Measurements from ENCODE around the gene STH. TPM values are rescaled to one million over a fixed set of nuclear protein-coding genes. Genes with fewer than 3 reads are reported as not detected.

STH gene
- total and polyA plus RNA-seq, 2 of the 4 experiments (the other 2 are of a cell fraction) = not detected

DNA sequence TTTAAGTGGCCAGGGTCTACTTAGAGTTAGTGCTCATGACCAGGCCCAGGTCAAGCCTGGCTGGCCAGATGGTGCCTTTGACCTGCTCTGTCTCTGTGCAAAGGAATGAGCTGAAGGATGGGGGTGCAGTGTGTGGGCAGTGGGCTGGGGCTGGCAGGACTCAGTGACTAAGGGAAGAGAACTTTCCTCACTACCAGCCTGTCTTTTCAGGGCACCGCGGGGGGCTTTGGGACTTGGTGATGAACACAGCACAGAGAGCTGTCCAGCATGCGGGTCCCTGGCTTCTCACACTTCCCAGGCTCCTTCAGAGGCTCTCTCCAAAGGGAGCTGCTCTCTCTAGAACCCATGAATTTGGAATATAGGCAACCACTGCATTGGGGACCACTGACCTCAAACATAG is 43.0 kb upstream of the STH start:
- no peak overlapping the region for H3K18ac ChIP-seq (ENCODE audit: low read depth, low read length)
- no peak overlapping the region for H2AK5ac ChIP-seq (ENCODE audit: low read depth, low read length)
- no peak overlapping the region for H2BK15ac ChIP-seq (ENCODE audit: low read depth, low read length)
- TF ChIP-seq RAD21 (IDR thresholded peaks at IDR 0.05; ENCODE audit: low read length) = no peak
- TF ChIP-seq, protein P1, sequence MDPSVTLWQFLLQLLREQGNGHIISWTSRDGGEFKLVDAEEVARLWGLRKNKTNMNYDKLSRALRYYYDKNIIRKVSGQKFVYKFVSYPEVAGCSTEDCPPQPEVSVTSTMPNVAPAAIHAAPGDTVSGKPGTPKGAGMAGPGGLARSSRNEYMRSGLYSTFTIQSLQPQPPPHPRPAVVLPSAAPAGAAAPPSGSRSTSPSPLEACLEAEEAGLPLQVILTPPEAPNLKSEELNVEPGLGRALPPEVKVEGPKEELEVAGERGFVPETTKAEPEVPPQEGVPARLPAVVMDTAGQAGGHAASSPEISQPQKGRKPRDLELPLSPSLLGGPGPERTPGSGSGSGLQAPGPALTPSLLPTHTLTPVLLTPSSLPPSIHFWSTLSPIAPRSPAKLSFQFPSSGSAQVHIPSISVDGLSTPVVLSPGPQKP (IDR thresholded peaks at IDR 0.05; ENCODE audit: borderline replicate concordance, low read depth, low read length) = no peak
- no peak for TF ChIP-seq BHLHE40 (IDR thresholded peaks at IDR 0.05; ENCODE audit: low read depth, low read length)
- no peak for TF ChIP-seq SMC3 (IDR thresholded peaks at IDR 0.05; ENCODE audit: low read depth, low read length)
- TF ChIP-seq MAZ (IDR thresholded peaks at IDR 0.05; ENCODE audit: borderline replicate concordance, low read depth, low read length) = no peak
- no peak for TF ChIP-seq POLR2A (IDR thresholded peaks at IDR 0.05; ENCODE audit: low read depth, low read length)
- TF ChIP-seq NFE2L2 (IDR thresholded peaks at IDR 0.05; ENCODE audit: low read depth, low read length) = no peak
- no peak for TF ChIP-seq MXI1 (IDR thresholded peaks at IDR 0.05; ENCODE audit: borderline replicate concordance, low read depth, low read length)
- no peak for TF ChIP-seq USF2 (IDR thresholded peaks at IDR 0.05; ENCODE audit: low read depth, low read length)
- no peak for TF ChIP-seq MAFK (IDR thresholded peaks at IDR 0.05; ENCODE audit: low read depth, low read length)
- TF ChIP-seq RCOR1 (IDR thresholded peaks at IDR 0.05; ENCODE audit: insufficient replicate concordance, low read length) = no peak
- no peak overlapping the region for H2BK5ac ChIP-seq (ENCODE audit: low read depth, low read length, poor library complexity, severe bottlenecking)
- H2BK20ac ChIP-seq (ENCODE audit: low read depth, low read length) = no peak overlapping the region
- H3K9me3 ChIP-seq (ENCODE audit: control insufficient read depth, insufficient read depth, low read length) = no peaks in the 10 kb centered on the region
- H3K4me2 ChIP-seq (ENCODE audit: low read depth, low read length) = no peak overlapping the region
- WGBS, 2 experiments (ENCODE audit: extremely low coverage in 2 of 2, insufficient read length in 1 of 2) = no CpG with 5 or more reads among the region's 3 CpGs
- H4K8ac ChIP-seq (ENCODE audit: low read depth in 2 of 2, low read length in 2 of 2) = no peak overlapping the region
- H2AFZ ChIP-seq (replicated peaks; ENCODE audit: low read length, poor library complexity) = no peak overlapping the region
- CTCF ChIA-PET = no interaction called here
- intact Hi-C loops (cut with micrococcal nuclease) = no loop called here
- POLR2A ChIA-PET (ENCODE audit: unreplicated experiment) = no interaction called here
- dilution Hi-C loops (cut with HindIII; ENCODE audit: low sequenced_read_pairs, unreplicated experiment) = no loop called here
- H3K27ac ChIP-seq (ENCODE audit: insufficient read depth, low read length) = no peak overlapping the region
- no peak for ATAC-seq (ENCODE audit: low read depth)
- H3K9ac ChIP-seq (ENCODE audit: low read depth, low read length) = no peak overlapping the region
- peaks cover 31% of the 10 kb centered on the region for H3K27me3 ChIP-seq (ENCODE audit: control insufficient read depth, insufficient read depth, low read length)
- no peak overlapping the region for H2AK9ac ChIP-seq (replicated peaks; ENCODE audit: low read depth, low read length, poor library complexity)
- H3K14ac ChIP-seq (replicated peaks; ENCODE audit: low read depth, low read length) = no peak overlapping the region
- H3K4ac ChIP-seq (ENCODE audit: low read depth, low read length) = no peak overlapping the region
- no peaks in the 10 kb centered on the region for H3K79me1 ChIP-seq (ENCODE audit: low read depth in 1 of 2, low read length in 2 of 2)
- H3K4me3 ChIP-seq (ENCODE audit: insufficient read depth, low read depth, low read length) = no peak overlapping the region
- no peaks in the 10 kb centered on the region for H3K36me3 ChIP-seq (ENCODE audit: control insufficient read depth, insufficient read depth, low read length)
- no peak overlapping the region for H2BK120ac ChIP-seq (ENCODE audit: low read depth, low read length)
- BruUV-seq (replicated peaks) = no TSS peak
- no peak for DNase-seq
- H3K9me1 ChIP-seq (ENCODE audit: insufficient read depth, low read length) = no peaks in the 10 kb centered on the region
- in situ Hi-C loops (cut with MboI; ENCODE audit: low sequenced_read_pairs) = no loop called here
- no peaks in the 10 kb centered on the region for H4K20me1 ChIP-seq (ENCODE audit: insufficient read depth, low read length)
- no peaks in the 10 kb centered on the region for H3K4me1 ChIP-seq (ENCODE audit: control insufficient read depth, insufficient read depth, low read length)
- no peak overlapping the region for H3K56ac ChIP-seq (ENCODE audit: extremely low read depth, insufficient read depth, low read length)
- no peak overlapping the region for H4K5ac ChIP-seq (ENCODE audit: low read depth, low read length)
- no peak overlapping the region for H4K91ac ChIP-seq (ENCODE audit: insufficient read depth, low read depth, low read length)
- no peak overlapping the region for H3K23ac ChIP-seq (ENCODE audit: low read depth, low read length)

Data from IMR-90 (cell line).